DND-41 (cell line): Measurements from ENCODE around the gene HOXC6.

Experiments
- ATAC-seq: fragments of 200-7000 bp; cut with Tn5 transposase; 3 replicates; pipeline ENCODE4 v1.9.1; 2021; ENCODE audit warnings: low read depth; ENCODE audit not compliant: insufficient read depth
- DNase-seq: peaks from one replicate; pipeline ENCODE4 v3.0.0-alpha.2; 2020
- H2AFZ ChIP-seq: 2 replicates; pipeline ENCODE4 v1.6.0; 2012; ENCODE audit warnings: low read depth, low read length
- H3K27ac ChIP-seq: 2 replicates; pipeline ENCODE4 v1.5.1; 2012; ENCODE audit warnings: low read length, inconsistent platforms
- H3K27me3 ChIP-seq: fragments of 200-600 bp; sonication (generic); 2 replicates; pipeline ENCODE4 v1.6.0; 2012; ENCODE audit warnings: low read length, mild to moderate bottlenecking, inconsistent platforms; ENCODE audit not compliant: insufficient read depth, poor library complexity
- H3K36me3 ChIP-seq: 2 replicates; pipeline ENCODE4 v1.5.1; 2012; ENCODE audit warnings: low read length, inconsistent platforms; ENCODE audit not compliant: insufficient read depth
- H3K4me1 ChIP-seq: 2 replicates; pipeline ENCODE4 v1.5.1; 2012; ENCODE audit warnings: mild to moderate bottlenecking, low read length; ENCODE audit not compliant: insufficient read depth
- H3K4me2 ChIP-seq: 2 replicates; pipeline ENCODE4 v1.6.0; 2012; ENCODE audit warnings: mild to moderate bottlenecking, moderate library complexity, low read length, inconsistent platforms; ENCODE audit not compliant: insufficient read depth
- H3K4me3 ChIP-seq, 2 experiments: fragments of 200-600 bp in 1 of 2; shearing (Covaris generic) in 1 of 2; 2 replicates each; pipeline ENCODE4 v1.5.1; 2012 to 2016; ENCODE audit warnings: inconsistent platforms in 2 of 2, low read length in 2 of 2, mild to moderate bottlenecking in 2 of 2, low read depth in 1 of 2, moderate library complexity in 1 of 2
- H3K79me2 ChIP-seq: 2 replicates; pipeline ENCODE4 v1.6.0; 2012; ENCODE audit warnings: low read length, inconsistent platforms; ENCODE audit not compliant: insufficient read depth
- H3K9ac ChIP-seq: 2 replicates; pipeline ENCODE4 v1.6.0; 2012; ENCODE audit warnings: low read depth, mild to moderate bottlenecking, inconsistent platforms, low read length, moderate library complexity
- H3K9me3 ChIP-seq: 2 replicates; pipeline ENCODE4 v1.5.1; 2012; ENCODE audit warnings: low read length, moderate library complexity, mild to moderate bottlenecking, inconsistent platforms; ENCODE audit not compliant: insufficient read depth, severe bottlenecking
- H4K20me1 ChIP-seq: 2 replicates; pipeline ENCODE4 v1.6.0; 2012; ENCODE audit warnings: low read length; ENCODE audit not compliant: insufficient read depth
- EZH2 ChIP-seq: IDR thresholded peaks from 3 replicates; pipeline ENCODE4 v1.6.1; 2012; ENCODE audit warnings: borderline replicate concordance, low read depth, mild to moderate bottlenecking, moderate library complexity, low read length, inconsistent platforms; ENCODE audit not compliant: severe bottlenecking
- TF ChIP-seq, protein P1 (sequence below): IDR thresholded peaks from 2 replicates; pipeline ENCODE4 v1.5.1; 2012; ENCODE audit warnings: borderline replicate concordance, low read length, moderate library complexity, mild to moderate bottlenecking; ENCODE audit not compliant: poor library complexity, severe bottlenecking; ENCODE audit errors: extremely low read depth

Gene HOXC6

GRCh38 chr12:54022960-54023884, 5.0 kb upstream of the HOXC6 start:
- H4K20me1 ChIP-seq, result no peaks in the 10 kb centered on the region
- TF ChIP-seq, protein P1, sequence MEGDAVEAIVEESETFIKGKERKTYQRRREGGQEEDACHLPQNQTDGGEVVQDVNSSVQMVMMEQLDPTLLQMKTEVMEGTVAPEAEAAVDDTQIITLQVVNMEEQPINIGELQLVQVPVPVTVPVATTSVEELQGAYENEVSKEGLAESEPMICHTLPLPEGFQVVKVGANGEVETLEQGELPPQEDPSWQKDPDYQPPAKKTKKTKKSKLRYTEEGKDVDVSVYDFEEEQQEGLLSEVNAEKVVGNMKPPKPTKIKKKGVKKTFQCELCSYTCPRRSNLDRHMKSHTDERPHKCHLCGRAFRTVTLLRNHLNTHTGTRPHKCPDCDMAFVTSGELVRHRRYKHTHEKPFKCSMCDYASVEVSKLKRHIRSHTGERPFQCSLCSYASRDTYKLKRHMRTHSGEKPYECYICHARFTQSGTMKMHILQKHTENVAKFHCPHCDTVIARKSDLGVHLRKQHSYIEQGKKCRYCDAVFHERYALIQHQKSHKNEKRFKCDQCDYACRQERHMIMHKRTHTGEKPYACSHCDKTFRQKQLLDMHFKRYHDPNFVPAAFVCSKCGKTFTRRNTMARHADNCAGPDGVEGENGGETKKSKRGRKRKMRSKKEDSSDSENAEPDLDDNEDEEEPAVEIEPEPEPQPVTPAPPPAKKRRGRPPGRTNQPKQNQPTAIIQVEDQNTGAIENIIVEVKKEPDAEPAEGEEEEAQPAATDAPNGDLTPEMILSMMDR, result no peak
- no peak for TF ChIP-seq EZH2
- no peaks in the 10 kb centered on the region for H3K36me3 ChIP-seq
- no peak overlapping the region for H3K9ac ChIP-seq
- ATAC-seq (no peak), DNase-seq (no peak)
- no peak overlapping the region for H3K4me2 ChIP-seq
- 0 out of 2 replicates have a peak, but pooled peaks cover 3% of the 10 kb centered on the region for H3K79me2 ChIP-seq
- no peak overlapping the region for H3K4me3 ChIP-seq
- peaks cover 56% of the 10 kb centered on the region for H3K27me3 ChIP-seq
- H3K27ac ChIP-seq, result no peak overlapping the region
- H3K4me1 ChIP-seq, result peaks cover 6% of the 10 kb centered on the region
- H3K9me3 ChIP-seq, result no peaks in the 10 kb centered on the region
- H2AFZ ChIP-seq, result no peak overlapping the region

- no peak overlapping the region for H3K4me3 ChIP-seq
- no peaks in the 10 kb centered on the region for H3K9me3 ChIP-seq
- H3K4me2 ChIP-seq, result no peak overlapping the region
- H3K79me2 ChIP-seq, result no peaks in the 10 kb centered on the region
- ATAC-seq, result no peak
- no peak for DNase-seq
- H3K4me1 ChIP-seq, result no peaks in the 10 kb centered on the region
- H3K36me3 ChIP-seq, result no peaks in the 10 kb centered on the region
- peaks cover 56% of the 10 kb centered on the region for H3K27me3 ChIP-seq
- no peak overlapping the region for H3K27ac ChIP-seq
- H4K20me1 ChIP-seq, result no peaks in the 10 kb centered on the region
- no peak overlapping the region for H3K9ac ChIP-seq
- TF ChIP-seq, protein P1, result no peak
- no peak for TF ChIP-seq EZH2
- H2AFZ ChIP-seq, result no peak overlapping the region
These were observed 4.1 kb upstream of the HOXC6 start for GRCh38 chr12:54024127-54024526.

GRCh38 chr12:54024581-54025305, 3.5 kb upstream of the HOXC6 start:
- Histone ChIP-seq H3K4me3 (no peak overlapping the region), H3K27ac (no peak overlapping the region), H4K20me1 (no peaks in the 10 kb centered on the region), H3K4me1 (no peaks in the 10 kb centered on the region), H3K27me3 (peaks cover 56% of the 10 kb centered on the region), H3K79me2 (no peaks in the 10 kb centered on the region), H2AFZ (no peak overlapping the region), H3K36me3 (no peaks in the 10 kb centered on the region), H3K4me2 (no peak overlapping the region), H3K9me3 (no peaks in the 10 kb centered on the region), H3K9ac (no peak overlapping the region)
- DNase-seq (no peak), ATAC-seq (no peak)
- no peak for TF ChIP-seq EZH2
- TF ChIP-seq, protein P1, result no peak
